GM12878 (cell line): ENCODE measurements around the gene CHCT1. TPM values are rescaled to one million over a fixed set of nuclear protein-coding genes. Genes with fewer than 3 reads are reported as not detected.

Source experiments
- ATAC-seq: fragments of 200-7000 bp; cut with Tn5 transposase; 3 replicates; pipeline ENCODE4 v1.9.1; 2020; ENCODE audit warnings: mild to moderate bottlenecking, moderate library complexity
- BruUV-seq: library from RNA; stranded (reverse); fragments of 400-500 nt; replicated peaks from 2 replicates; lab custom pipeline; 2021; lab: Mats Ljungman, UMichigan
- CTCF ChIA-PET: fragments of 300-600 bp; sonication (Branson Sonifier 250); formaldehyde crosslinking; extraction: SDS; loops from one replicate; lab custom pipeline; 2021; ENCODE audit warnings: inconsistent platforms; lab: Yijun Ruan, JAX
- POLR2A ChIA-PET: fragments of 350-600 bp; formaldehyde crosslinking; extraction: SDS; loops from one replicate; lab custom pipeline; 2021; ENCODE audit warnings: inconsistent platforms; lab: Charles Lee
- RAD21 ChIA-PET: fragments of 300-600 bp; sonication (Branson Sonifier 250); formaldehyde crosslinking; loops from one replicate; lab custom pipeline; 2023; ENCODE audit warnings: antibody characterized with exemption; ENCODE audit not compliant: unreplicated experiment; lab: Charles Lee
- SMC1A ChIA-PET: fragments of 300-600 bp; sonication (Branson Sonifier 250); formaldehyde crosslinking; loops from one replicate; lab custom pipeline; 2023; ENCODE audit not compliant: unreplicated experiment, uncharacterized antibody; lab: Charles Lee
- DNase-seq: peaks from one replicate; pipeline ENCODE4 v3.0.0-alpha.2; 2011; ENCODE audit warnings: low read depth, low spot score
- FAIRE-seq: peaks from 3 replicates; lab custom pipeline; 2011; peaks lifted over from hg19 to GRCh38; lab: Jason Lieb, UNC
- H2AFZ ChIP-seq: 2 replicates; pipeline ENCODE4 v1.6.0; 2011; ENCODE audit warnings: low read depth, low read length, control low read depth; ENCODE audit not compliant: control insufficient read depth
- H3K27ac ChIP-seq: 2 replicates; pipeline ENCODE4 v1.5.1; 2011; ENCODE audit warnings: control low read depth; ENCODE audit not compliant: control insufficient read depth, insufficient read depth
- H3K27me3 ChIP-seq, 2 experiments: replicated peaks in 1 of 2; 2 replicates each; pipeline versions ENCODE4 v1.6.0 to v1.6.1; 2011; ENCODE audit warnings: low read length in 1 of 2; ENCODE audit not compliant: control insufficient read depth in 2 of 2, insufficient read depth in 2 of 2
- H3K36me3 ChIP-seq, 2 experiments: 2 replicates each; pipeline ENCODE4 v1.5.1; 2011; ENCODE audit warnings: low read length in 1 of 2; ENCODE audit not compliant: control insufficient read depth in 2 of 2, insufficient read depth in 2 of 2
- H3K4me1 ChIP-seq: 2 replicates; pipeline ENCODE4 v1.6.1; 2011; ENCODE audit warnings: mild to moderate bottlenecking, low read length, moderate library complexity, mixed read lengths; ENCODE audit not compliant: control insufficient read depth, insufficient read depth
- H3K4me2 ChIP-seq: 2 replicates; pipeline ENCODE4 v1.6.0; 2011; ENCODE audit warnings: control low read depth; ENCODE audit not compliant: control insufficient read depth, insufficient read depth
- H3K4me3 ChIP-seq: fragments of 200-600 bp; sonication (generic); 2 replicates; pipeline ENCODE4 v1.5.1; 2016
- H3K79me2 ChIP-seq: 2 replicates; pipeline ENCODE4 v1.6.0; 2011; ENCODE audit warnings: low read length; ENCODE audit not compliant: control insufficient read depth, insufficient read depth
- H3K9ac ChIP-seq: 2 replicates; pipeline ENCODE4 v1.8.0; 2011; ENCODE audit warnings: low read length, control low read depth, mixed read lengths; ENCODE audit not compliant: control insufficient read depth, insufficient read depth
- H3K9me3 ChIP-seq: replicated peaks from 3 replicates; pipeline ENCODE4 v1.5.1; 2011; ENCODE audit warnings: mild to moderate bottlenecking, low read length; ENCODE audit not compliant: control insufficient read depth, insufficient read depth
- H4K20me1 ChIP-seq: 2 replicates; pipeline ENCODE4 v1.6.0; 2011; ENCODE audit not compliant: control insufficient read depth, insufficient read depth
- ATF7 ChIP-seq: fragments of 450-650 bp; IDR thresholded peaks from 2 replicates; pipeline ENCODE4 v1.6.1; 2016; ENCODE audit warnings: low read depth, mild to moderate bottlenecking
- BCL11A ChIP-seq: IDR thresholded peaks from 2 replicates; pipeline ENCODE4 v1.6.1; 2011; ENCODE audit warnings: low read depth, low read length
- BCLAF1 ChIP-seq: fragments of 450-650 bp; IDR thresholded peaks from 2 replicates; pipeline ENCODE4 v1.6.1; 2017; ENCODE audit warnings: antibody characterized with exemption, mild to moderate bottlenecking, moderate library complexity
- CHD1 ChIP-seq: IDR thresholded peaks from 2 replicates; pipeline ENCODE4 v1.6.1; 2012; ENCODE audit warnings: low read depth, low read length, improper control_type of control experiment
- CREM ChIP-seq: IDR thresholded peaks from 2 replicates; pipeline ENCODE4 v1.6.1; 2014; ENCODE audit warnings: antibody characterized with exemption, low read depth
- IKZF1 ChIP-seq: fragments of 450-650 bp; conservative IDR thresholded peaks from 2 replicates; pipeline ENCODE4 v1.6.1; 2017; ENCODE audit warnings: antibody characterized with exemption, mild to moderate bottlenecking
- MTA3 ChIP-seq: IDR thresholded peaks from 2 replicates; pipeline ENCODE4 v1.6.1; 2012; ENCODE audit warnings: low read length, inconsistent platforms, borderline replicate concordance
- PML ChIP-seq: IDR thresholded peaks from 2 replicates; pipeline ENCODE4 v1.6.1; 2012; ENCODE audit warnings: low read length, inconsistent platforms
- POLR2A ChIP-seq: IDR thresholded peaks from 2 replicates; pipeline ENCODE4 v1.6.1; 2011; ENCODE audit warnings: low read depth, mild to moderate bottlenecking, low read length
- POLR2AphosphoS5 ChIP-seq: IDR thresholded peaks from 2 replicates; pipeline ENCODE4 v1.6.1; 2011; ENCODE audit warnings: mild to moderate bottlenecking, low read length, inconsistent platforms
- POU2F2 ChIP-seq: IDR thresholded peaks from 3 replicates; pipeline ENCODE4 v1.6.1; 2011; ENCODE audit warnings: low read depth, mild to moderate bottlenecking, low read length, borderline replicate concordance
- RB1 ChIP-seq: fragments of 450-650 bp; formaldehyde crosslinking; IDR thresholded peaks from 2 replicates; pipeline ENCODE4 v1.6.1; 2017; ENCODE audit warnings: mild to moderate bottlenecking, borderline replicate concordance
- RUNX3 ChIP-seq: IDR thresholded peaks from 2 replicates; pipeline ENCODE4 v1.6.1; 2012; ENCODE audit warnings: low read length, inconsistent platforms
- ZNF687 ChIP-seq: fragments of 450-650 bp; IDR thresholded peaks from 2 replicates; pipeline ENCODE4 v1.6.1; 2017; ENCODE audit warnings: mild to moderate bottlenecking, moderate library complexity
- WGBS: methylation state at CpG from one replicate; pipeline ENCODE4 v1.1.6; 2016; ENCODE audit warnings: low lambda C conversion rate; ENCODE audit not compliant: insufficient replicate concordance, insufficient coverage; ENCODE audit errors: missing lambda C conversion rate; 5-methylcytosine and 5-hydroxymethylcytosine counted together
- in situ Hi-C: fragments of 300-500 bp; cut with MboI; formaldehyde crosslinking; loops from 9 replicates; pipeline ENCODE4 v1.14.3; 2018; ENCODE audit warnings: mixed read lengths
- intact Hi-C: fragments of 100-400 bp; cut with micrococcal nuclease; formaldehyde crosslinking; loops from one replicate; pipeline ENCODE4 v1.14.2; 2022; ENCODE audit not compliant: unreplicated experiment
- polyA plus RNA-seq, 11 experiments: library from polyadenylated mRNA; depleted of rRNA in 4 of 11; unstranded in 6 of 11; stranded (reverse) in 5 of 11; fragments of >200 nt; fragmentation: Nextera tagmentation in 4 of 11; fragmentation: Illumina TruSeq in 1 of 11; extraction: Ambion mirVana in 4 of 11; extraction: Trizol in 1 of 11; gene quantifications; 1 replicate in 1 of 11; 2 replicates in 10 of 11; pipeline versions ENCODE4 v1.2.1 to v1.2.3, GENCODE V29; 2011 to 2016; ENCODE audit warnings: inconsistent platforms in 2 of 11, missing spikeins in 2 of 11, low read depth in 1 of 11
- total RNA-seq, 4 experiments: library from RNA; depleted of rRNA in 3 of 4; stranded (reverse); fragments of >200 nt in 3 of 4; fragmentation: Illumina TruSeq in 1 of 4; extraction: Trizol in 1 of 4; gene quantifications; 2 replicates each; pipeline versions ENCODE4 v1.2.1 to v1.2.3, GENCODE V29; 2013 to 2021
- TF ChIP-seq, protein P1 (sequence below): fragments of 450-650 bp; formaldehyde crosslinking; IDR thresholded peaks from 2 replicates; pipeline ENCODE4 v1.4.0; 2022; ENCODE audit warnings: mild to moderate bottlenecking, moderate library complexity

CHCT1 gene
- total and polyA plus RNA-seq, 10 of the 15 experiments (the other 5 are each of a cell fraction or from before 2014, with no cell fraction given), result 0.23 to 0.35 TPM; not detected in 8

DNA sequence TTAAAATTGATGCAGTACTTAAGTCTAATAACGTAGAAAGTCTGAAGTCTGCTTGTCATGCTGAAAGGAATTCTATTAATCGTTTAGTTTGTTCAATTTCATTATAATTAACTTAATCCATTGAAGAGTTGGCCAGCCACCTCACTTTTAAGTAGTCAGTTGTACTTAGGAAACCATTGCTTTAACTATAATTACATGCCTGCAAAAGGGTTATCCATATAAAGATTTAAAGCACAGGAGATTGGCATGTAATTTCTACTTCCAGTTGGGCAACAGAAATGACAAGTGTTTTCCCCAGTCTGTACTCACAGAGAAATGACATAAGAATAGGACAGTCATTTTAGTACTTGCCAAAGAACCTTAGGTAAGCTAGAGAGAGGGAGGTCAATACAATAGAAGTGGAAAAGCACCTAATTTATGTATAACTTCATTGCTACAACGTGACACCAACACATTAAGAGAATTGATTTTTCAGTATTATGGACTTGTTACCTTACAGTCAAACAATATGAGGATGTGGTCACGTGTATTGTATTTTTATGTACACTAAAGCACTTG is 26.7 kb upstream of the CHCT1 start:
- CTCF ChIA-PET, result interaction anchor here (0.9 to 1.9 kb wide), 2 partner anchors 25 to 164 kb away, joined by 5 read pairs; no protein-coding TSS in a partner anchor
- H3K79me2 ChIP-seq, result peaks cover 12% of the 10 kb centered on the region
- no peak overlapping the region for H3K9ac ChIP-seq
- no peaks in the 10 kb centered on the region for H3K9me3 ChIP-seq
- POLR2A ChIA-PET, result interaction anchor here (0.6 to 1.5 kb wide), 5 partner anchors 10 to 446 kb away, joined by 3 to 10 read pairs (median 5); no protein-coding TSS in a partner anchor
- peaks cover 7% of the 10 kb centered on the region for H3K4me1 ChIP-seq
- no TSS peak for BruUV-seq
- RAD21 ChIA-PET, result interaction anchor here (0.5 to 4.6 kb wide), 2 partner anchors 8 to 163 kb away, joined by 3 to 23 read pairs; no protein-coding TSS in a partner anchor
- H3K27me3 ChIP-seq, result no peaks in the 10 kb centered on the region
- no peak overlapping the region for H3K4me3 ChIP-seq
- H2AFZ ChIP-seq, result no peak overlapping the region
- in situ Hi-C loops, result no loop called here
- no peak overlapping the region for H3K4me2 ChIP-seq
- FAIRE-seq, result no peak
- intact Hi-C loops, result no loop called here
- WGBS, result 83% methylated on average over 4 of the region's 4 CpGs
- no peak overlapping the region for H3K27ac ChIP-seq
- H4K20me1 ChIP-seq, result no peaks in the 10 kb centered on the region
- SMC1A ChIA-PET, result interaction anchor here (1.0 to 2.1 kb wide), 4 partner anchors 9 to 304 kb away, joined by 3 to 6 read pairs (median 4); no protein-coding TSS in a partner anchor
- no peak for DNase-seq
- ATAC-seq, result peak; percentile 2; the same call in 1 of the 3 replicates
- H3K36me3 ChIP-seq, result no peaks in the 10 kb centered on the region
- no peak for TF ChIP-seq BCLAF1
- TF ChIP-seq CHD1, result no peak
- no peak for TF ChIP-seq POLR2A
- TF ChIP-seq, protein P1, sequence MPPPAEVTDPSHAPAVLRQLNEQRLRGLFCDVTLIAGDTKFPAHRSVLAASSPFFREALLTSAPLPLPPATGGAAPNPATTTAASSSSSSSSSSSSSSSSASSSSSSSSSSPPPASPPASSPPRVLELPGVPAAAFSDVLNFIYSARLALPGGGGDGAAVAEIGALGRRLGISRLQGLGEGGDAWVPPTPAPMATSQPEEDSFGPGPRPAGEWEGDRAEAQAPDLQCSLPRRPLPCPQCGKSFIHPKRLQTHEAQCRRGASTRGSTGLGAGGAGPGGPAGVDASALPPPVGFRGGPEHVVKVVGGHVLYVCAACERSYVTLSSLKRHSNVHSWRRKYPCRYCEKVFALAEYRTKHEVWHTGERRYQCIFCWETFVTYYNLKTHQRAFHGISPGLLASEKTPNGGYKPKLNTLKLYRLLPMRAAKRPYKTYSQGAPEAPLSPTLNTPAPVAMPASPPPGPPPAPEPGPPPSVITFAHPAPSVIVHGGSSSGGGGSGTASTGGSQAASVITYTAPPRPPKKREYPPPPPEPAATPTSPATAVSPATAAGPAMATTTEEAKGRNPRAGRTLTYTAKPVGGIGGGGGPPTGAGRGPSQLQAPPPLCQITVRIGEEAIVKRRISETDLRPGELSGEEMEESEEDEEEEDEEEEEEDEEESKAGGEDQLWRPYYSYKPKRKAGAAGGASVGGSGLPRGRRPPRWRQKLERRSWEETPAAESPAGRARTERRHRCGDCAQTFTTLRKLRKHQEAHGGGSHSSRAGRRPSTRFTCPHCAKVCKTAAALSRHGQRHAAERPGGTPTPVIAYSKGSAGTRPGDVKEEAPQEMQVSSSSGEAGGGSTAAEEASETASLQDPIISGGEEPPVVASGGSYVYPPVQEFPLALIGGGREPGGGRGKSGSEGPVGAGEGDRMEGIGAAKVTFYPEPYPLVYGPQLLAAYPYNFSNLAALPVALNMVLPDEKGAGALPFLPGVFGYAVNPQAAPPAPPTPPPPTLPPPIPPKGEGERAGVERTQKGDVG, result no peak
- no peak for TF ChIP-seq PML
- 0 out of 2 replicates have a peak, but pooled peaks have one; percentile 35 for TF ChIP-seq CREM
- TF ChIP-seq BCL11A, result 0 out of 2 replicates have a peak, but pooled peaks have one; percentile 36
- no peak for TF ChIP-seq POU2F2
- no peak for TF ChIP-seq MTA3
- no peak for TF ChIP-seq ZNF687
- TF ChIP-seq IKZF1, result peak; percentile 29; the same call in 1 of the 2 replicates
- no peak for TF ChIP-seq RB1
- TF ChIP-seq RUNX3, result peak; percentile 21; the same call in 1 of the 2 replicates
- TF ChIP-seq POLR2AphosphoS5, result no peak
- TF ChIP-seq ATF7, result peak; percentile 82
